Muscle of arm (tissue), 14 donors: ENCODE measurements around the gene FAM181B. TPM values are rescaled to one million over a fixed set of nuclear protein-coding genes. Genes with fewer than 3 reads are reported as not detected.

Experiments used
- DNase-seq: peaks from one replicate; pipeline ENCODE4 v3.0.0-alpha.2; 2013
- long read RNA-seq, 11 donors: transcript quantifications; one replicate each; lab custom pipeline, GENCODE V29; 2026
- polyA plus RNA-seq, 12 donors: library from polyadenylated mRNA; unstranded; fragments of 120-200 nt; gene quantifications; one replicate each; pipeline ENCODE4 v1.2.1, GENCODE V29; 2013; ENCODE audit not compliant: insufficient read length in 12 of 12

The FAM181B gene
- polyA plus RNA-seq: under 1 TPM in 10 of 12 donors, not detected in 2; 0.07 to 0.73 (median 0.10) TPM
- long read RNA-seq, donor 1, transcript FAM181B-201 (1 exons, 3,924 nt): major isoform, 5 of 5 reads
- long read RNA-seq, donor 1, partial matches to known transcripts: 0 of 5 reads
- long read RNA-seq, donor 1, other reads (novel, unspliced or antisense): 0 of 5 reads
- long read RNA-seq, donor 2, partial matches to known transcripts: 0 of 1 reads
- long read RNA-seq, donor 2, other reads (novel, unspliced or antisense): 0 of 1 reads
- long read RNA-seq, donor 3: 0 reads
- long read RNA-seq, donor 4: 0 reads
- long read RNA-seq, donor 5: 0 reads
- long read RNA-seq, donor 6: 0 reads
- long read RNA-seq, donor 7: 0 reads
- long read RNA-seq, donor 8, partial matches to known transcripts: 0 of 1 reads
- long read RNA-seq, donor 8, other reads (novel, unspliced or antisense): 0 of 1 reads
- long read RNA-seq, donor 9: 0 reads
- long read RNA-seq, donor 10, partial matches to known transcripts: 0 of 1 reads
- long read RNA-seq, donor 10, other reads (novel, unspliced or antisense): 0 of 1 reads
- long read RNA-seq, donor 11, partial matches to known transcripts: 0 of 1 reads
- long read RNA-seq, donor 11, other reads (novel, unspliced or antisense): 0 of 1 reads

GRCh38 chr11:82733444-82734119 lies at the start of gene FAM181B:
Gene FAM181B (minus strand): TSS chr11:82733864. CDS start chr11:82733729, 135 bp downstream.
- DNase-seq: peak; percentile 31

- DNase-seq: no peak
These were observed 49.2 kb upstream of the FAM181B start for GRCh38 chr11:82782825-82783374.

GRCh38 chr11:82778776-82779175 lies 45.1 kb upstream of the FAM181B start:
- DNase-seq: no peak

- no peak for DNase-seq
These were observed 42.7 kb upstream of the FAM181B start for GRCh38 chr11:82776377-82776776.

GRCh38 chr11:82775736-82776346 lies 42.2 kb upstream of the FAM181B start:
- DNase-seq: no peak

- no peak for DNase-seq
These were observed 41.6 kb upstream of the FAM181B start for GRCh38 chr11:82775218-82775617.

- DNase-seq: no peak
These were observed 38.1 kb upstream of the FAM181B start for GRCh38 chr11:82771781-82772180.

GRCh38 chr11:82767123-82767522 lies 33.5 kb upstream of the FAM181B start:
- DNase-seq: no peak

- no peak for DNase-seq
These were observed 31.9 kb upstream of the FAM181B start for GRCh38 chr11:82765466-82766034.

GRCh38 chr11:82763167-82763566 lies 29.5 kb upstream of the FAM181B start:
- no peak for DNase-seq

- DNase-seq: no peak
These were observed 26.0 kb upstream of the FAM181B start for GRCh38 chr11:82759649-82760048.

- DNase-seq: no peak
These were observed 24.1 kb upstream of the FAM181B start for GRCh38 chr11:82757660-82758357.

GRCh38 chr11:82756765-82757639 lies 23.3 kb upstream of the FAM181B start:
- no peak for DNase-seq

GRCh38 chr11:82754410-82754809 lies 20.7 kb upstream of the FAM181B start:
- no peak for DNase-seq

GRCh38 chr11:82753921-82754320 lies 20.3 kb upstream of the FAM181B start:
- DNase-seq: no peak

- no peak for DNase-seq
These were observed 19.1 kb upstream of the FAM181B start for GRCh38 chr11:82752801-82753200.

GRCh38 chr11:82750643-82751139 lies 17.0 kb upstream of the FAM181B start:
- no peak for DNase-seq

- no peak for DNase-seq
These were observed 13.8 kb upstream of the FAM181B start for GRCh38 chr11:82747471-82747870.

- DNase-seq: no peak
These were observed 4.4 kb upstream of the FAM181B start for GRCh38 chr11:82738091-82738490.

- DNase-seq: no peak
These were observed 436 bp upstream of the FAM181B start for GRCh38 chr11:82734120-82734479.
